IMR-90 (cell line): ENCODE data around the gene CDK6. TPM values are rescaled to one million over a fixed set of nuclear protein-coding genes. Genes with fewer than 3 reads are reported as not detected.

ENCODE experiments used
- ATAC-seq: fragments of 200-7000 bp; cut with Tn5 transposase; 2 replicates; pipeline ENCODE4 v1.9.1; 2020; ENCODE audit warnings: low read depth, mild to moderate bottlenecking, moderate library complexity
- BruUV-seq: library from RNA; stranded (reverse); fragments of 400-500 nt; replicated peaks from 2 replicates; lab custom pipeline; 2021; lab: Mats Ljungman, UMichigan
- CTCF ChIA-PET: fragments of 300-600 bp; formaldehyde crosslinking; extraction: SDS; loops from one replicate; lab custom pipeline; 2021; ENCODE audit warnings: antibody characterized with exemption; lab: Yijun Ruan, JAX
- POLR2A ChIA-PET: fragments of 300-600 bp; sonication (Branson Sonifier 250); formaldehyde crosslinking; loops from one replicate; lab custom pipeline; 2022; ENCODE audit warnings: antibody characterized with exemption; ENCODE audit not compliant: unreplicated experiment; lab: Charles Lee
- DNase-seq: peaks from one replicate; pipeline ENCODE4 v3.0.0; 2013
- H2AFZ ChIP-seq: replicated peaks from 2 replicates; pipeline ENCODE3; 2013; ENCODE audit warnings: low read length, mild to moderate bottlenecking; ENCODE audit not compliant: poor library complexity
- H2AK5ac ChIP-seq: 2 replicates; pipeline ENCODE4 v1.6.1; 2013; ENCODE audit warnings: low read depth, low read length, inconsistent platforms
- H2AK9ac ChIP-seq: replicated peaks from 2 replicates; pipeline ENCODE3; 2013; ENCODE audit warnings: mild to moderate bottlenecking, low read depth, low read length, moderate library complexity; ENCODE audit not compliant: poor library complexity
- H2BK120ac ChIP-seq: 2 replicates; pipeline ENCODE4 v1.6.1; 2013; ENCODE audit warnings: low read depth, low read length, inconsistent platforms
- H2BK15ac ChIP-seq: 3 replicates; pipeline ENCODE4 v1.6.1; 2013; ENCODE audit warnings: low read depth, low read length, inconsistent platforms
- H2BK20ac ChIP-seq: 2 replicates; pipeline ENCODE4 v1.6.1; 2013; ENCODE audit warnings: low read depth, mild to moderate bottlenecking, inconsistent platforms, low read length, moderate library complexity
- H2BK5ac ChIP-seq: 2 replicates; pipeline ENCODE4 v1.6.1; 2013; ENCODE audit warnings: mild to moderate bottlenecking, low read depth, low read length, inconsistent platforms; ENCODE audit not compliant: poor library complexity, severe bottlenecking
- H3K14ac ChIP-seq: replicated peaks from 2 replicates; pipeline ENCODE4 v1.6.1; 2013; ENCODE audit warnings: low read depth, low read length, inconsistent platforms
- H3K18ac ChIP-seq: 2 replicates; pipeline ENCODE4 v1.6.1; 2013; ENCODE audit warnings: low read depth, low read length, control low read depth
- H3K23ac ChIP-seq: 2 replicates; pipeline ENCODE4 v1.6.1; 2013; ENCODE audit warnings: low read depth, low read length, inconsistent platforms
- H3K27ac ChIP-seq: 2 replicates; pipeline ENCODE4 v1.5.1; 2013; ENCODE audit warnings: mild to moderate bottlenecking, control low read depth, low read length; ENCODE audit not compliant: insufficient read depth
- H3K27me3 ChIP-seq: 2 replicates; pipeline ENCODE4 v1.6.1; 2013; ENCODE audit warnings: low read length; ENCODE audit not compliant: control insufficient read depth, insufficient read depth
- H3K36me3 ChIP-seq: 2 replicates; pipeline ENCODE4 v1.6.1; 2013; ENCODE audit warnings: low read length, mixed read lengths; ENCODE audit not compliant: control insufficient read depth, insufficient read depth
- H3K4ac ChIP-seq: 2 replicates; pipeline ENCODE4 v1.6.1; 2013; ENCODE audit warnings: low read depth, low read length, inconsistent platforms
- H3K4me1 ChIP-seq: 2 replicates; pipeline ENCODE4 v1.6.1; 2013; ENCODE audit warnings: low read length, mixed read lengths; ENCODE audit not compliant: control insufficient read depth, insufficient read depth
- H3K4me2 ChIP-seq: 2 replicates; pipeline ENCODE4 v1.6.1; 2013; ENCODE audit warnings: low read depth, mild to moderate bottlenecking, control low read depth, low read length, moderate library complexity
- H3K4me3 ChIP-seq: 2 replicates; pipeline ENCODE4 v1.5.1; 2013; ENCODE audit warnings: low read depth, mild to moderate bottlenecking, control low read depth, low read length, moderate library complexity; ENCODE audit not compliant: insufficient read depth
- H3K56ac ChIP-seq: 2 replicates; pipeline ENCODE4 v1.6.1; 2013; ENCODE audit warnings: low read length, inconsistent platforms; ENCODE audit not compliant: insufficient read depth; ENCODE audit errors: extremely low read depth
- H3K79me1 ChIP-seq, 2 experiments: 2 replicates each; pipeline ENCODE4 v1.6.1; 2013; ENCODE audit warnings: low read length in 2 of 2, inconsistent platforms in 1 of 2, low read depth in 1 of 2
- H3K9ac ChIP-seq: 2 replicates; pipeline ENCODE4 v1.6.1; 2013; ENCODE audit warnings: low read depth, low read length, control low read depth
- H3K9me1 ChIP-seq: 2 replicates; pipeline ENCODE4 v1.6.1; 2013; ENCODE audit warnings: low read length, inconsistent platforms; ENCODE audit not compliant: insufficient read depth
- H3K9me3 ChIP-seq: 2 replicates; pipeline ENCODE4 v1.6.1; 2013; ENCODE audit warnings: low read length; ENCODE audit not compliant: control insufficient read depth, insufficient read depth
- H4K20me1 ChIP-seq: 2 replicates; pipeline ENCODE4 v1.6.1; 2013; ENCODE audit warnings: low read length, inconsistent platforms; ENCODE audit not compliant: insufficient read depth
- H4K5ac ChIP-seq: 2 replicates; pipeline ENCODE4 v1.6.1; 2013; ENCODE audit warnings: mild to moderate bottlenecking, low read depth, low read length, control low read depth
- H4K8ac ChIP-seq, 2 experiments: 2 replicates each; pipeline ENCODE4 v1.6.1; 2013; ENCODE audit warnings: low read depth in 2 of 2, low read length in 2 of 2, control low read depth in 1 of 2, inconsistent platforms in 1 of 2
- H4K91ac ChIP-seq: 2 replicates; pipeline ENCODE4 v1.6.1; 2013; ENCODE audit warnings: low read depth, low read length, inconsistent platforms; ENCODE audit not compliant: insufficient read depth
- BHLHE40 ChIP-seq: fragments of 150-350 bp; IDR thresholded peaks from 2 replicates; pipeline ENCODE4 v1.6.1; 2016; ENCODE audit warnings: mild to moderate bottlenecking, low read depth, low read length
- CTCF ChIP-seq: conservative IDR thresholded peaks from 2 replicates; pipeline ENCODE4 v1.5.1; 2012; ENCODE audit warnings: mild to moderate bottlenecking, low read depth, low read length, improper control_type of control experiment
- FOS ChIP-seq: fragments of 150-350 bp; IDR thresholded peaks from 2 replicates; pipeline ENCODE4 v1.6.1; 2016; ENCODE audit warnings: low read depth, low read length
- MAZ ChIP-seq: IDR thresholded peaks from 2 replicates; pipeline ENCODE4 v1.6.1; 2012; ENCODE audit warnings: low read depth, mild to moderate bottlenecking, low read length, improper control_type of control experiment, moderate library complexity, borderline replicate concordance
- MXI1 ChIP-seq: IDR thresholded peaks from 2 replicates; pipeline ENCODE4 v1.6.1; 2012; ENCODE audit warnings: low read depth, mild to moderate bottlenecking, low read length, moderate library complexity, borderline replicate concordance
- RAD21 ChIP-seq: IDR thresholded peaks from 2 replicates; pipeline ENCODE4 v1.6.1; 2012; ENCODE audit warnings: low read length, improper control_type of control experiment
- USF2 ChIP-seq: fragments of 150-350 bp; IDR thresholded peaks from 2 replicates; pipeline ENCODE4 v1.6.1; 2017; ENCODE audit warnings: mild to moderate bottlenecking, antibody characterized with exemption, low read length, low read depth
- WGBS, 2 experiments: methylation state at CpG; one replicate each; pipeline versions ENCODE4 v1.1.5 to v1.1.7; 2013; ENCODE audit warnings: missing lambda C conversion rate in 2 of 2; ENCODE audit not compliant: insufficient read length in 1 of 2; ENCODE audit errors: extremely low coverage in 2 of 2; 5-methylcytosine and 5-hydroxymethylcytosine counted together
- dilution Hi-C: fragments of 300-500 bp; cut with HindIII; formaldehyde crosslinking; loops from one replicate; pipeline ENCODE4 v1.14.3; 2018; ENCODE audit warnings: low sequenced_read_pairs; ENCODE audit not compliant: unreplicated experiment
- in situ Hi-C: fragments of 300-500 bp; cut with MboI; formaldehyde crosslinking; loops from 3 replicates; pipeline ENCODE4 v1.14.3; 2019; ENCODE audit warnings: low sequenced_read_pairs, inconsistent platforms, mixed read lengths
- intact Hi-C: fragments of 100-400 bp; cut with micrococcal nuclease; formaldehyde crosslinking; loops from 2 replicates; pipeline ENCODE4 v1.10.0; 2022
- polyA plus RNA-seq, 3 experiments: library from polyadenylated mRNA; depleted of rRNA; stranded (reverse); fragments of >200 nt; gene quantifications; 2 replicates each; pipeline ENCODE4 v1.2.3, GENCODE V29; 2012; ENCODE audit warnings: low replicate concordance in 1 of 3
- total RNA-seq: library from RNA; depleted of rRNA; stranded (reverse); fragments of >200 nt; gene quantifications from 2 replicates; pipeline ENCODE4 v1.2.3, GENCODE V29; 2012

Gene CDK6
- total and polyA plus RNA-seq, 2 of the 4 experiments (the other 2 are of a cell fraction): 21.5 to 195 TPM

GRCh38 chr7:92788559-92789183, 47.7 kb downstream of the CDK6 start:
- Histone ChIP-seq H4K8ac (no peak overlapping the region), H2BK20ac (no peak overlapping the region), H4K5ac (no peak overlapping the region; the same call in 1 of the 2 replicates), H3K4me3 (no peak overlapping the region), H2AFZ (no peak overlapping the region), H3K14ac (no peak overlapping the region), H4K20me1 (peaks cover 65% of the 10 kb centered on the region), H3K23ac (no peak overlapping the region), H2BK120ac (no peak overlapping the region), H3K9me3 (peaks cover 5% of the 10 kb centered on the region), H3K9me1 (peaks cover 4% of the 10 kb centered on the region; the same call in 1 of the 2 replicates), H3K27ac (no peak overlapping the region), H3K18ac (no peak overlapping the region), H3K4me2 (no peak overlapping the region), H4K91ac (no peak overlapping the region), H2BK15ac (no peak overlapping the region), H3K27me3 (no peaks in the 10 kb centered on the region), H3K56ac (no peak overlapping the region), H3K9ac (no peak overlapping the region), H3K79me1 (peaks cover 8 to 61% of the 10 kb centered on the region in 2 experiments; a peak in 3 of 4 replicates), H2AK5ac (no peak overlapping the region), H3K36me3 (peaks cover 2% of the 10 kb centered on the region), H3K4ac (no peak overlapping the region), H2AK9ac (no peak overlapping the region), H3K4me1 (peaks cover 21% of the 10 kb centered on the region), H2BK5ac (no peak overlapping the region)
- ATAC-seq: no peak
- dilution Hi-C loops (no loop called here), intact Hi-C loops (no loop called here), in situ Hi-C loops (no loop called here)
- TF ChIP-seq MXI1: no peak
- TF ChIP-seq CTCF: no peak
- no peak for TF ChIP-seq FOS
- no peak for TF ChIP-seq MAZ
- no peak for TF ChIP-seq BHLHE40
- TF ChIP-seq USF2: no peak
- no peak for TF ChIP-seq RAD21
- no TSS peak for BruUV-seq
- WGBS, 2 experiments: no CpG with 5 or more reads among the region's 1 CpG
- DNase-seq: no peak
- ChIA-PET CTCF (no interaction called here), POLR2A (interaction anchor here (0.5 kb wide), 1 partner anchor 195 kb away, joined by 7 read pairs; no protein-coding TSS in a partner anchor)
